ENCODE results near the gene APOA4.
"Not testable (repeated sequence)": the region's sequence is repeated elsewhere in the genome, so short reads cannot be mapped to it uniquely, and the experiment has no call there.

- not testable (repeated sequence) for TF ChIP-seq POLR2AphosphoS5 (IDR thresholded peaks at IDR 0.05; ENCODE audit: insufficient read depth, low read depth, low read length); CTCF (IDR thresholded peaks at IDR 0.05; ENCODE audit: extremely low read depth in 1 of 2, insufficient read depth in 1 of 2, low read depth in 1 of 2, low read length in 2 of 2); MYC (IDR thresholded peaks at IDR 0.05; ENCODE audit: low read depth, low read length); POLR2A (IDR thresholded peaks at IDR 0.05; ENCODE audit: low read depth, low read length); MAX (IDR thresholded peaks at IDR 0.05; ENCODE audit: insufficient read depth, insufficient read length); EZH2 (IDR thresholded peaks at IDR 0.05; ENCODE audit: borderline replicate concordance, low read depth, low read length, severe bottlenecking); JUN (IDR thresholded peaks at IDR 0.05; ENCODE audit: borderline replicate concordance, insufficient read depth, insufficient read length, low read depth); GATA2 (IDR thresholded peaks at IDR 0.05; ENCODE audit: insufficient read depth, insufficient read length, low read depth, low read length)
Observed at GRCh38 chr11:116834535-116835041, 11.5 kb upstream of the APOA4 start.
